NCI-H345 treated with DMSO at 0.1 percent for 48 hours (cell line): ENCODE results near the gene WDR59.

Experiments used
- DNase-seq: peaks from one replicate; lab custom pipeline; 2025; ENCODE audit not compliant: unreplicated experiment; lab: John Stamatoyannopoulos, UW

Gene WDR59

DNA sequence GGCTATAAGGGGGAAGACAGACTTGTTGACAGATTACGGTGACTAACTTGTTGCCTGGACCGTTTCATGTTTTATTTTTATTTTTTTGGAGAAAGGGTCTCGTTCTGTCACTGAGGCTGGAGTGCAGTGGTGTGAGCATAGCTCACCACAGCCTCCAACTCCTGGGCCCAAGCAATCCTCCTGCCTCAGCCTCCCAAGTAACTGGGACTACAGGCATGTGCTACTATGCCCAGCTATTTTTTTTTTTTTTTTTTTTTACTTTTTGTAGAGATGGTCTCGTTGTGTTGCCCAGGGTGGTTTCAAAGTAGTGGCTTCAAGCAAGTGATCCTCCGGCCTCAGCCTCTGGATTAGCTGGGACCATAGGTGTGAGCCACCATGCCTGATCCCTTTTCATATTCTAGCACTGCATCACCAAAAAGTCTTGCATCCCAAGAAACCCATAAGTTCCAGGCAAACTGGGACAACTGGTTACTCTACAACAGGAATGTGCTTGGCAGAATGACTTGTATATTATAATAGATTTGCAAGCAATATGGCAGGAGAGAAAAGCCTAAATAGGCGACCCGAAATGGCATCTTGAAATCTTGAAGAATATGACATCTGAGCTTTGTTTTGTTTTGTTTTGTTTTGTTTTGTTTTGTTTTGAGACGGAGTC, 2.2 kb upstream of the WDR59 start:
- no peak for DNase-seq

DNA sequence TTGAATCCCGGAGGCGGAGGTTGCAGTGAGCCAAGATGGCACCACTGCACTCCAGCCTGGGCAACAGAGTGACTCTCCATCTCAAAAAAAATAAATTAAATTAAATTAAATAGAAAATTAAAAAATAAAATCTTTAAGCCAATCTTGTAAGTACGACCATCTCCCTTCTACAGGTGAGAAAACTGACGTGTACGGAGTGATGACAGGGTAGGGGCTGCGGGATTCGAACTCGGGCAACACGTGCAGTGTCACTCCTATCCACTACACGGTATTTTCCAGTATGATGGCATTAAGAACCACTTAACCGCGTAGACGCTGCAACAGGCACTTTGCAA, 762 bp downstream of the WDR59 start:
- DNase-seq: no peak

DNA sequence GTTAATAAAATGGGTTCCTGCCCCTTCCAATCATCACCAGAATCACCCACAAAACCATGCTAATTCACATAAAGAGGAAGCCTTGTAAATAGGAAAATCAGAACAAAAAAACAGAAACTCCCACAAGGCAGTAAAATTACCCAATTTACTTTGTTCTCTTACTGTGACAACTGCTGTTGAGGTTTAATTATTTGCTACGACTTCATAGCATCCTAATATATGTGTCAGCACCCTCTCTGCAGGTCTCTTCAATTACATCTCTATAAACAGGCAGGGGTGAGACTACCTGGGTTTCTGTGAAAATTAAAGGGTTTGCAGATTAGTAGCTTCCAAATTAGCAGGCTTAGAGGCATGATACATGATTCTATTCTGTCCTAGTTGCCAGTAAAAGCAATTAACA, 2.7 kb downstream of the WDR59 start:
- DNase-seq: no peak

DNA sequence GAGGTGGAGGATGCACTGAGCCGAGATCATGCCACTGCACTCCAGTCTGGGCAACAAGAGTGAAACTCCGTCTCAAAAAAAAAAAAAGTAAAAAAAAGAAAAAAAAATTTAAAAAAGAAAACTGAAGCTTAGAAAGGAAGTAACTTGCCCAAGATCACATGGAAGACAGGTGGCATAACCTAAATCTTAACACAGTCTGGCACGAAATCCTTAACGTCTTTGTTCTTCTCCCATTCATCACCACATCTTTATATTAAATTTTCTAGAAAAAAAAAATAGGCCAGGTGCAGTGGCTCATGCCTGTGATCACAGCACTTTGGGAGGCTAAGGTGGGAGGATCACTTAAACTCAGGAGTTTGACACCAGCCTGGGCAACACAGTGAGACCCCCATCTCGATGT, 9.3 kb downstream of the WDR59 start:
- DNase-seq: no peak

DNA sequence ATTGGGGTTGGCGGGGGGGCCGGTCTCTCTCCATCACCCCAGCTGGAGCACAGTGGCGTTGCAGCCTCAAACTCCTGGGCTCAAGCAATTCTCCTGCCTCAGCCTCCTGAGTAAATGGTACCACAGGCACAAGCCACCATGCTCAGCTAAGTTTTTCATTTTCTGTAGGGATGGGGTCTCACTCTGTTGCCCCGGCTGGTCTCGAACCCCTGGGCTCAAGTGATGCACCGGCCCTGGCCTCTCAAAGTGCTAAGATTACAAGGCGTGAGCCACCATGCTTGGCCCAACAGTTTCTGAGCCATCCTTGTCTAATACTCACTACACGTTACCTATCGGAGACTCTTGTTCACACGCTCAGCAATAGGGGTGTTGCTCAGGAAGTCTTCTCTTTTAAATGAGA, 11.6 kb downstream of the WDR59 start:
- DNase-seq: no peak

DNA sequence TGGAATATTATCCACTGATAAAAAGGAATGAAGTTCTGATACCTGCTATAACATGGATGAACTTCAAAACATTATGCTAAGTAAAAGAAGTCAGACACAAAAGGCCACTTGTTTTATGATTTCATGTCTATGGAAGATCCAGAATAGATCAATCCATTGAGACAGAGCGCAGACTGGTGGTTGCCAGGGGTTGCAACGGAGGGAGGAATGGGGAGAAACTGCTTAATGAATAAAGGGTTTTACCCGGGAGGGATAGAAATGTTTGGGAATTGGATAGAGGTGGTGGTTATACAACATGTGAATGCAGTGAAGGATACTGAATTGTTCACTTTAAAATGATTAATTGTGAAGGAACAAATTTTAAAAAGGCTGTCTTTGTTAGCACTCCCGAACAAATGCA, 30.2 kb downstream of the WDR59 start:
- DNase-seq: no peak

DNA sequence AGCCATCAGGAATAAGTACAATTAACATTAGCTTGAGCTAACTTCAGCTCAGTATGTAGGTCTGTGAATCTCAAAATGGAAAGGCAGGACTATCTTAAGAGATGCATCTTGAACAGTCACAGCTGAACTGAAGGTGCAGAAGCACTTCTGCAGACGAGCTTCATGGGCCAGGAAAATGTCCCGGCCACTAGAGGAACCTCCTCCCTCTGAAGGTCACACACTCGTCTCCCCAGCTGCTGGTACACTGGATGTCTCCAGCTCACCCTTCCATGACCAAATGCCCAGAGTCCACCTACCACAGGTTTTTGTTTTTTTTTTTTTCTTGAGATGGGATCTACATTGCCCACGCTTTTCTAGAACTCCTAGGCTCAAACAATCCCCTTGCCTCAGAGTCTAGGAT, 33.2 kb downstream of the WDR59 start:
- DNase-seq: no peak

DNA sequence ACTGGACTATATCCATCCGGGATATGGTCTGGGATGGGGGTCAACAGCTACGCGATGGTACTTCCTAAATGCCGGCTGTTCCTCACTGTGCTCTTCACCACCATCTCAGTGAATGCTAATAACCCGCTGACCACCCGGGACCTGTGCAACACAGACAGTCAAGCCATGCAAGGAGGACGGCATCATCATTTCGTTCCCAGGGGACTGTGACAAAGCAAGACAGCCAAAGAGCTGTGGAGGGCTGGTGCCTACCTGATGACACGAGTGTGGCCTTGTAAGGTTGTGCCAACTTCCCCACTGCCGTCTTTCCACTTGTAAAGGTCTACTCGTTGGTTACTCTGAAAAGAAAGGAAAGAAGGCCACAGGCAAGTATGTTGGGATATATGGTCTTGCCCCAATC, 33.7 kb downstream of the WDR59 start:
- DNase-seq: no peak

DNA sequence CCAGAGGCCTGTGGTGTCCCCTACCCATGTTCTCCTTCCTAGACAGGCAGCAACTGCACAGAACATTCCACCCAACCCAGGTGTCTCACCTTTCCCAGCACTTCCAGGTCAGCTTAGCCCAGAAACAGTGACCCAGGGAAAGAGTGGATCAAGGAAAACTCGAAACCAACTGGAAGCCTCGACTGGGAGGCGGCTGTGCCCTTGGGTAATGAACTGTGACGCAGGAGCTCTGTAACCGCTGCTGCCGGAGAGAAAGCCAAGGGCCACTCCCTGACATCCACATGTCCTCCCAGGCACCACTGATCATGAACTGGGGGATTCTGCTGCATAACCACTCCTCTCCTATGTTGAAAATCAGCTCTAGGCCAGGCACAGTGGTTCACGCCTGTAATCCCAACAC, 34.4 kb downstream of the WDR59 start:
- DNase-seq: no peak

DNA sequence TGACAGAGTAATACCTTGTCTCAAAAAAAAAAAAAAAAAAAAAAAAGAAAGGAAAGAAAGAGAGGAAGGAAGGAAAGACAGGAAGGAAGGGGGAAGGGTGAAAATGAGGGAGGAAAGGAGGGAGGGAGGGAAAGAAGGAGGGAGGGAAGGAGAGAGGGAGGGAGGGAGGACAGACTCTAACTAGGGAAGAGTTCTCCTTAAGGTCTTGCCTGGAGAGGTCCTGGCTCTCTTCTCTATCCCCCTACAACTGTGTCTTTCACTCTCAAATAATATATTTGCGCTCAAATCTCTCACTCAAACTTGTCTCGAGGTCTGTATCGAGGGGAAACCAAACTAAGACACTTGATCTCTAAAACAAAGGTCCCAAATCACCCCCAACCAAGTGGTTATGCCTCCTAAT, 35.6 kb downstream of the WDR59 start:
- DNase-seq: no peak

DNA sequence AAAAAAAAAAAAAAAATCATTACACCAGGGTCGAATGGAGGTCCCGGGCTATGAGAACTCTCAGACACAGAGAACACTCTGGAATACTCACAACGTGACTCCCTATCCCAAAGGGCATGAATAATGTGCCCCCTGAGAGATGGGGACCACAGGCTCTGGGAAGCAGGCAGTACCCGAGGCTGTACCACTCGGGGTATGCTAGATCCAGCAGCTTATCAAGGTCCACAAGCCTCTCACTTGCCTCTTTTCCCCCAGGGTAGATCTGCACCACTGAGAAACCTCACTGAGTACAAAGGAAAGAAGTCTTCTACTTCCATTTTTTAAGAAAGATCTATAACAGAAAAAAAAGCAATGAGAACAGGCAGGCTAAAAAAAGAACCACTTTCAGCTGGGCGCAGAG, 40.5 kb downstream of the WDR59 start:
- no peak for DNase-seq

DNA sequence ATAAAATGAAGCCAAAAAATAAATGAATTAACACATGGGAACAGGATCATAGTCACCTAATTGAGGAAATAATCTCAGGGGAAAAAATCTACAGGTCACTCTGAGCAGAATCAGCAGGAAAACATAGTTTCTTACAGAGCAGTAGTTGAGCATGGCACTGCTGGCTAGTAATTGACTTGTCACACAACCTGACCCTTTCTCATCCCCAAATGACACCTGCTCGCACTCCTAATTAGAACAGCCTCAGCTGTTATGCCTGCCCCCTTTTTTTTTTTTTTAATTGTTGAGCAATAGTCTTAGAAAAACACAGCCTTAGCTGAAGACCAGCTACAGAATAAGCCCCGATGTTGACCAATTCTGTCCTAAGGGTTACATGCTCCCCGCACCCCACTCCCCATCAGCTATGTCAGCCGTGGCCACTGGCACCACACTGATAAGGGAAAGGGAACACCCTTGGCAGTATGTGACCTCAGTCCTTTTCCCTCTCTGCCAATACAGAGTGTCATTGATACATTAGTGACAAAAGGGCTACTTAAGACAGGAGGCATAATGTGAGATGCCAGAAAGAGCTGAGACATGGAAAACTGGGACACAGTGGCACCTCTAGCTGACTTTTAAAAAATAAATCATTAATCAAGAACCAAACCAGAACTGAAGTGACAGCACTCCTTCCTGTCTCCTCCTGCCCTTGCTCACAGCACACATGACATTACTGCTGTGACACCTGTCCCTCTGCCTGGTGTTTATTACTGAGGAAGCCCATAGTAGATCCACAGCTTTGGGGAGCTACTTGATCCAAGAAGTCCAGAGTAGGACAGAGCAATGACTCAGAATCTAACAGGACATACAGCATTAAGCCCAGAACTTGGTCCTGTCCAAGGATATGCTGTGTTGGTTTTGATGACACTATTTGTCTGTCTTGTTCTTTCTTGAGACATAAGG, 41.7 kb downstream of the WDR59 start:
- no peak for DNase-seq

DNA sequence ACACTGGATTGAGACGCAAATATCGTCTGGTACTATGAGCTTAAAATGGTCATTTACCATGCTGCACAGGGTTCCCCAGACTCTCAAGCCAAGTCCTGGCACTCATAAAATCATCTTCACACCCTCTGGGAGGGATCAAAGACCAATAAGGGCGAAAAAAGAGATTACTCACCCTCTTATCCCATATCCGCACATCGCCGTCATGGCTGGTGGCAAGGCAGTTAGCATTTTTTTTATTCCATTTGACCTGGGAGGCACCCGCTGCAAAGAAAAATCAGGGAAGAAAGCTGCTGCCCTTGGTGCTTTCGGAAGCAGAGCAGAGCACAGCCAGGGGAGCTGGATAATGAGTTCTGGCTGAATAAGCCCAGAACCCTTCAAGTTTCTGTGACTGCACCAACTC, 42.4 kb downstream of the WDR59 start:
- no peak for DNase-seq

DNA sequence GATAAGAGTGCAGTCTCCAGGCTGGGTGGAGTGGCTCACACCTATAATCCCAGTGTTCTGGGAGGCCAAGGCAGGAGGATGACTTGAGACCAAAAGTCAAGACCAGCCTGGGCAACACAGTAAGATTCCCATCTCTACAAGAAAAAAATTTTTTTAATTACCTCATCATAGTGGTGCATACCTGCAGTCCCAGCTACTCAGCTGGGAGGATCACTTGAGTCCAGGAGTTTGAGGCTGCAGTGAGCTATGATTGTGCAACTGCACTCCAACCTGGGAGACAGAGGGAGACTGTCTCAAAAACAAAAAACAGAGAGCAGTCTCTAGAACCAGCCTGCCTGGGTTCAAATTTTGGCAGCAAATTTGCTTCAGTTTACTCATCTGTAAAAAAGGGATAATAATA, 45.2 kb downstream of the WDR59 start:
- DNase-seq: no peak

DNA sequence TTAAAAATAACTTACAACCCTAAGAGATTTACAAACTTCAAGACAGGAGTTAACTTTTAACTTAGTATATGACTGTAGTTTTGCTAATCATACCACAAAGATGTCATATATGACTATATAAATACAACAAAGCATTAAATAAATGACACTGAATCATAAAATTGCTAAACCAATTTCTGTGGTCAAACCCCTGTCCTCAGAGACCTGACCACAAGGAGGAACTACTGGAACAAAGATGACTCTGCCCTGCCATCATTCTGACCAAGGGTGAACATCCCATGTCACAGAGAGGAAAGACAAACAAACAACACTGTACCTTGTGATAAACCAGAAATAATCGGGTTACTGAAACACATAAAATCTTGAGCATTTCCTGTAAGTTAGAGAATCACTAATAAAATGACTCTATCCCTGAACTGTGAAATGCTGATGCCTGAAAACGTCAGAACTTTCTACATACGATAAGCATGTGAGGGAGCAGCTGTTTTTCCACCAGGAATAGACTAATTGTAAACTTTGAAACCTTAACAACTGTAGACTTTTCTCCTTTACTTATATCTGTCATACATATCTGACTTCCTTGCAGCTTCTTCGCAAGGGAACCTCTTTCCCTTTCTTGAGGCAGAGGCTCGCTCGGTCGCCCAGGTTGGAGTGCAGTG, 47.9 kb downstream of the WDR59 start:
- DNase-seq: no peak

DNA sequence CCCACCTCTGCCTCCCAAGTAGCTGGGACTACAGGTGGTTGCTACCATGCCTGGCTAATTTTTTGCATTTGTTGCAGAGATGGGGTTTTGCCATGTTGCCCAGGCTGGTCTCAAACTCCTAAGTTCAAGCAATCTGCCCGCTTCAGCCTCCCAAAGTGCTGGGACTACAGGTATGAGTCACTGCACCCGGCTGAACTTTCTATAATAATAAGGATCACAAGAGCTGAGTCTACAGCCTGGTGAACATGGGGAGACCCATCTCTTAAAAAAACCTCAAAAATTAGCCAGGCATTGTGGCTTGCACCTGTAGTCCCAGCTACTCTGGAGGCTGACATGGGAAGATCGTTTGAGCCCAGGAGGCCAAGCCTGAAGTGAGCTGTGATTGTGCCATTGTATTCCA, 53.5 kb downstream of the WDR59 start:
- DNase-seq: no peak

DNA sequence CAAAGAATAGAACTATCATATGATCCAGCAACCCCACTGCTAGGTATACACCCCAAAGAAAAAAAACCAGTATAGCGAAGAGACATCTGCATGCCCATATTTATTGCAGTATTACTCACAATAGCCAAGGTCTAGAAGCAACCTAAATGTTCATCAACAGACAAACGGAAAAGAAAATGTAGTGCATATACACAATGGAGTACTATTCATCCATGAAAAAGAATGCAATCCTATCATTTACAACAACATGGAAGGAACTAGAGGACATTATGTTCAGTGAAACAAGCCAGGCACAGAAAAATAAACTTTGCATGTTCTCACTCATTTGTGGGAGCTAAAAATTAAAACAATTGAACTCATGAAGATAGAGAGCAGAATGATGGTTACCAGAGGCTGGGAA, 55.3 kb downstream of the WDR59 start:
- no peak for DNase-seq

DNA sequence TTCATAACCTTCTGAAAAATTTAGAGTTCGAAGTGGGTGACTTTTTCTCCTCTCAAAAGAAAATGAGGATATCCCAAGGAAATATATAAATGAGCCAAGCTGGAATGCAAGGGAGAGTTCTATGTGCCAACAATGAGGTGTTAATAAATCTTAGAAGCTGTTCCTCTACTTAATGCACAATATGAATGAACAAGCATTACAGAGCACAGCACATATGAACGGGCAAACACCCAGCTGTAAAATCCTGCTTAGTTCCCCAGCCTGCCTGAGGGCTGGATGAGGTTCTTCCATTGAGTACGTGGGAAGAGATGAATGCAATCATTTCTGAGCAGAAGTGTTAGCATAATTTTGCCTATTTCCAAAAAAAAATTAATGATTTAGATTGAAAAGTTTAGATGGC, 58.1 kb downstream of the WDR59 start:
- no peak for DNase-seq

DNA sequence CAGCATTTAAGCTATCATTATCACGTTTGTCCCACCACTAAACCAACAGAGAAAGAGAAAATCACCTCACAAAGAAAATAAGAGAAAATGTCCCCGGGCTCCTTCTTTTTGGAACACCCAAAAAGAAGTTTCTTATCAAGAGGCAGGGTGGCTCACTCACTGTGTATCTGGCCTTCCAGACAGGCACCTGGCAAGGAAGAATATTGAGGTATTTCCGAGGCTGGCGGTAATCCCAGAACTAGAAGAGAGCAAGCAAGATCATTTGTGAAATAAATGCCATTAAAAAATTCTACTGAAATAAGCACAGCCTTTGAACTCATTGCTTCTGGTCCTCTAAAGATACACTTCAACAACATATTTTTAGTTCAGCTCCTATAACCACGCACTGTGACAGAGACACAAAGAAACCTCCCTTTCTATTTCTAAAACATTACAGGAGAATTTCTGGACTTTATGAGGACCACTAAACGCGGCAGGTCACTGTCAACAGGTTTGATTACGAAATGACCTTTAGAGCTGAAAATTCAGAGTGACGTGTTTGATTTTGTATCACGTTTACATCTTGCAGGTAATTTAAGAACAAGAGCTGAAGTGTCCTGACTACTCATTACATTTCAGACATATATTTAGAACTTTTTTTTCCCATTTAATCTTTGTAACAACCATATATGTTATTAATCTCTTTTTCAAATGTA, 61.0 kb downstream of the WDR59 start:
- no peak for DNase-seq

DNA sequence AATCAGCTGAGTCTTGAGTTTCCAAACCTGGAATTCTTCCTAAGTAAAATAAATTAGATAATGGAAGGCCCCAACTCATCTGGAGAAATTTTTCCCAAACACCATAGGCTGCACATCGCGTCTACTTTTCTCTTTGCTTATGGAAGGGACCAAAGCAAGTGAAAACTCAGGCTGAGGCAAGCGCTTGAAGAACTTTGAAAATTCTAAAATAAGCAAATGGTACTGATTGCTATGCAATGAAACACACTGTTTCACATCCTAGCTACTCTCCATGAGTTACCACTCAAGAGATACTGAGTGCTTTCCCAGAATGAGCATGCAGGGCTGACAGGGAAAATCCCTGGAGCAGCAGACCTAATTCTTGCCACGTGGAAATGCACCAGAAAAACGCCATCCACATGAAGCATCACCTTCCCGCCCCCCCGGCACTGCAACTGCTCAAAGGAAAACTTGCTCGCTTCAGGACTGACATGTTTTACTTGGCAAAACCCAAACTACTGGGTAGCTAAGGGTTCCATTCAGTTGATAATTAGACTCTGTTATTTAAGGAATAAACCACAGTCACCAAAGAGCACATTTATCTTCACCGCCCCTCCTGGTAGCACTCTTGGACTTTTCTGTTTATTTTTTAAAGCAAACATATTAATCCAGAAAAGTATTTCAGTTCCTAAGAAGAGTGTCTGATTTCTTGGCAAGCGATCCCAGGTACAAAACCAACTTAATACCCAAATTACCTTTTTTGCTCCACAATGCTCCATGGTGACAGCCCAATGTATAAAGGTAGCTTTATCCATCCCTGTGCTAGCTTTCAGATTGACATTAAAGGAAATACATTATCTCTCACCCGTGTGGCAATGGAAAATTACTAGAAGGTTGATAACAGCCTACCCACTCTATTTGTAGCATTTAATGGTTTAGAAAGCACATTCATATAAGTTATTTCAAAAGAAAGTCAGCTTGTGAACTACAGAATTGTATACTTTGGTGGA, 62.5 kb downstream of the WDR59 start:
- no peak for DNase-seq
